HG03108 (cell line): ENCODE results near the gene STPG1.

Experiments
- ATAC-seq: cut with Tn5 transposase; IDR thresholded peaks from one replicate; pipeline ENCODE4 v1.9.1; 2021; ENCODE audit warnings: moderate library complexity; ENCODE audit not compliant: unreplicated experiment

STPG1 gene

DNA sequence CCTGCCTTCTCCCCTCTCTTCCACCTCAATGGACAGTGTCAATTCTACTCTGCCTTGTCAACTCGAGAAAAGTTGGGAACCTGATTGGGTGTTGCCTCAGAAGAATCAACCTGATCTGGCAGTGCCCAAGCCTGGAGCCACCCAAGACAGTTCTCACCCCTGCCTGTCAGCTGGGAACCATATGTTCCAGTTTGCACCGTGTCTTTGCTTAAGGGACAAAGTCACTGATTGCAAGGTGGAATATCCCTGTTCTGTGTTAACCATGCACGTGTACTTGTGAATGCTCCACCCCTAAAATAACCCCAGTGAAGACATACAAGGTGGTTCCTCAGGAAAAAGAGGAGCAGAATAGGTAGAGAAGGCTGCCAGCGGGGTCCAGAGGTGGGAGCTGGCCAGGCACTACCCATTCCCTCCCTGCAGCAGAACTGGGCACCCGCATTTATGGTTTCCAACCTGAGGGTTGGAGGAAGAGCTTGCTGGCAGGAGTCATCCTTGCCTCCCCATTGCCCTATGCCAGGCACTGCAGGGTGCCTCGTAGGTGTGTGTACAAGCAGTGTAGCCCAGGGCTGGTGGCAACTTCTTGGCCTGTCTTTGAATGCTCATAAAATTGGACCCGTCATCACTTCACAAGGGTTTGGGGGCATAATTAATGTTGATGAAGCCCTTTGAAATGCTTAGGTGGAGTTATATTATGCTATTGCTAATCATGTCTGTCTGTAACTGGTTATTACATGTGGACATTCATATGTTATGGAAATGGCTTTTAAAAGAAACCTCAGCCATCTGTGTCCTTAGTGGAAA, 13.4 kb upstream of the STPG1 start:
- no peak for ATAC-seq

GRCh38 chr1:24425922-24426321, 12.3 kb upstream of the STPG1 start:
- ATAC-seq = no peak

- no peak for ATAC-seq
These were observed 11.9 kb upstream of the STPG1 start for GRCh38 chr1:24425441-24425840.

DNA sequence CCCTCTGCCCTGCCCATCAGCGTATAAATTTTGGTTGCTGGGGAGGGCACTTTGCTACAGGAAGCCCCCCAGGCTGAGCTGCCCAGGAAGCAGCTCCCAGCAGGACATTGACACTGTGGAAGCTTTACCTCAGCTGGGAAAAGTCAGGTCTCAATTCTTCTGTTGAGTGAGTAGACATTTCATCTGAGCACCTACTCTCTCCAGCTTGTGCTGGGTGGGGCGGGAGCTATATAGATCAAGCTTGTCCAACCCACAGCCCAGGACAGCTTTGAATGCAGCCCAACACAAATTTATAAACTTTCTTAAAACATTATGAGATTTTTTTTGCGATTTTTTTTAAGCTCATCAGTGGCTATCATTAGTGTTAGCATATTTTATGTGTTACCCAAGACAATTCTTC, 11.4 kb upstream of the STPG1 start:
- no peak for ATAC-seq

DNA sequence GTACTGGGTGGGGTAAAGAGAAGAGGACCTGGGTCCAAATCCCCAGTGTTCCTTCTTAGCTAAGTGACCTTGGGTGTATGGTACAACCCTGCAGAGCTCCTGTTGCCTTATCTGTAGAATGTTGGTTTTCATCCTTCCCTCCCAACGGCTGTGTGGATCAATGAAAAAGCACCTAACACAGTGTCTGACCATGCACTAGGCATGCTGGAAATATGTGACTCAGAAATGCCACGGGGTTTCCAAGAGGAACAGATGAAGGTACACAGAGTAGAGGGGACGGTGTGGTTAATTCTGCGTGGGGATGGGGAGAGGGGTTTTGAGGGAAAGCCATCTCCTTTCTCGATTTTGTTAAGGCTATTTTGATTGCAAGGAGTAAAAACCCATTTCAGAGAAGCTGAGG, 10.6 kb upstream of the STPG1 start:
- ATAC-seq = no peak

GRCh38 chr1:24421502-24421901, 7.9 kb upstream of the STPG1 start:
- ATAC-seq = no peak

DNA sequence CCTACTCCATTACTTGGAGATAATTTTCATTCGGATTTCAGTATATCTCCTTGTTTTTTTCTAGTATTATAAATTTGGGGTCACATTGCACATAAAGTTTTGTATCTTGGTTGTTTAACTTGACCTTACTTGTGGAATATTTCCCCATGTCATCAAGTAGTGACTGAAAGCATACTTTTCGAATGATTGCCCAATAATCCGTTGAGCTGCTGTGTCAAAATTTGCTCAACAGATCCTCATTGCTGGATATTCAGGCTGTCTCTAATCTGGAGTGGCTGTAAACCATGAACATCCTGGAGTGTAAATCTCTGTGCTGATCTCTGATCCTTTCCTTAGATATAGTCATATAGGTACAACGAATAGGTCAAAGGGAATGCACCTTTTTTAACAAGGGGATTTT, 7.0 kb upstream of the STPG1 start:
- no peak for ATAC-seq

- ATAC-seq = no peak
These were observed 5.5 kb upstream of the STPG1 start for GRCh38 chr1:24418898-24419628.

- ATAC-seq = no peak
These were observed 4.1 kb upstream of the STPG1 start for GRCh38 chr1:24417681-24418080.

DNA sequence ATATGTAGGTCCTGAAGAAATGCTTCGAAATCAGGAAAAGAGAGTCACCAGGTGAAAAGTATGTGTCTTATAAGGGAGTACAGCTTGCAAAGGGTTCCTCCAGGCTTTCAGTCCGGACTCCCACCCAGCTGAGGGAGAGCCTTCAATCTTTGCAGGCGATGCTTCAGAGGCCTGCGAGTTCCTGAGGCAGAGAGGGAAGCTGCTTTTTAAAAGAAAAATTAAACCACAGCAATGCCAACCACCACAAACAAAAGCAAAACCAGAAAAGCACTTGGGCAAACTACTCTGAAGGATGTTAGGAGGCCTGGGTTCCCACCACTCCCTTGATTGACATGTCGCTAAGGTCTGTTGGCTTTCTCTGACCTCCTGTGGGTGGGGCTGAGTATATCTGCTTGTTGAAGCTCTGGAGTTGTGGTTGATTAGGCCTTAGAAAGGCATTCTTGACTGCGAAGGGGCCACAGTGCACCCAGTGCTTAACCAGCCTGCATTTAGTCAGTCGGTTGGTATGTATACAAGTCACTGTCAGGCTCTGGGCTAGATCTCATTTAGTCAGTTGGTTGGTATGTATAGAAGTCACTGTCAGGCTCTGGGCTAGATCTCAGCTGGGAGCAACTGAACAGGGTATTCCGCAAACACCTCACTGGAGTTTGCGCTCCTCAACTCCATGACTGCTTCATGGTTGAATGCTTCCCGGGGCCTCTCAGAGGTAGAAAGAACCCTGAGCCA, 3.2 kb upstream of the STPG1 start:
- ATAC-seq = no peak

- peak; percentile 5 for ATAC-seq
These were observed 2.5 kb upstream of the STPG1 start for GRCh38 chr1:24415910-24416665.

DNA sequence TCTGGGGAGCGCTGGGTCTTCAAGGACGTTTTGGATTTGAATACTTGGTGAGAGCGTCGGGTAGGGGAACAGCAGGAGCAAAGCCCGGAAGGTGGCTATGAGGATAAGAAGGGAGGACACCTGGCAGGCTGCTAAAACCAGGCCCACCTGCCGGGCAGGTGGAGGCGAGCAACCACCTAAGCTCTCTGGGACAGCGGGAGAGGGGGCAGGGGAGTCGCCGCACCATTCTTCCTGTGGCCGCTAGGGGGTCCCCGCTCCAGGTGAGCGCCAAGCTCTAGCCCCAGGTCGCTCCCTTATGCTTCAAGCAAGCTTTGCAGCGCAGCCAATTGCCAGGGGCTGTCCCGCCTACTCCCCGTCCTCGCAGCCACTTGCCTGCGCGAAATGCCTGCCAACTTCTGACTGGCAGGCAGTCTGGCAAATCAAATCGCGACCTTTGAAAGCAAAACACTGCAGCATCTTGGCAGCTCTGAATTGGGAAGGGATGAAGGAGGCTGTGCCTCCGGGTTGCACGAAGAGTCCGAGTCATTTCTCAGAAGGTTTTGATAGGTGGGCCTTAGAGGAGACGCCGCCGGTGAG, 1.8 kb upstream of the STPG1 start, which contains the start of gene NIPAL3:
Gene NIPAL3, plus strand, starts transcription at position 469 of the 576 bp plus-strand sequence. CDS start 3,746 bp downstream, outside the sequence.
- ATAC-seq = peak; percentile 96

DNA sequence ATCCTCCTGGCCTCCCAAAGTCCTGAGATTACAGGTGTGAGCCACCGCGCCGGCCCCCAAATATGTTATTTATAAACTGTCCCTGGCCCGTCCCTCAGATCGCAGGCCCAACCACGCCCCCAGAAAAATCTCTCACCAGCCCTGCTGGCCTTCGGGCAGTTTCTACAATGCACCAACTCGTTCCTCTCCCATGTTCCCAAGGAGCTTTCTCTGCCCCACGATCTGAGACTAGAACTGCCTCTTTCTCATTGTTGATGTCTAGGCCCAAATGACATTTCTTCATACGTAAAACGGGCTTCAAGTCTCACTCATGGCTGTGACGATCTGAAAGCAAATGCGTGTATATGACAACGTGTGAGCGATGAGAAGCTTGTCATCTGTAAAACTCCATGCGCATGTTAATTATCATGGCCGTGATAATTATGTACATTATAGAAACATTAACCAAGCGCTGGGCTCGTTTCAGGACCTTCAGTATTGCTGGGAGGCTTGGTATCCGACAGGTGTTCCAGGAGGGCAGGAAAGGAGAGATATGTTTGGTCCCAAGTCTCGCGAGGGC, 1.3 kb upstream of the STPG1 start:
- ATAC-seq = no peak

DNA sequence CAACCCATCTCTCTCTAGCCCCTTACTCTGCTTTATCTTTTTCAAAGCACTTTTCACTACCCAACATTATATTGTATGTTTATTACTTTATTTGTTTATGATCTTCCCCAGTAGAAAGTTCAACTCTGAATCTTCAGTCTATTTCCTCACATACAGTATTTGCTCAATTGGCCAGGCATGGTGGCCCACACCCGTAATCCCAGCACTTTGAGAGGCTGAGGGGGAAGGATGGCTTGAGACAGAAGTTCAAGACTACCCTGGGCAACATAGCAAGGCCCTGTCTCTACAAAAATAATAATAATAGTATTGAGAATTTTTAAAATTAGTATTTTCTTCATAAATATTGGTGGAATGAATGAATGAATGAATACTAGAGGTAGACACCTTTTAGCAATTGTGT, 1.2 kb downstream of the STPG1 start:
- ATAC-seq = no peak

- no peak for ATAC-seq
These were observed 1.6 kb downstream of the STPG1 start for GRCh38 chr1:24411963-24412362.

DNA sequence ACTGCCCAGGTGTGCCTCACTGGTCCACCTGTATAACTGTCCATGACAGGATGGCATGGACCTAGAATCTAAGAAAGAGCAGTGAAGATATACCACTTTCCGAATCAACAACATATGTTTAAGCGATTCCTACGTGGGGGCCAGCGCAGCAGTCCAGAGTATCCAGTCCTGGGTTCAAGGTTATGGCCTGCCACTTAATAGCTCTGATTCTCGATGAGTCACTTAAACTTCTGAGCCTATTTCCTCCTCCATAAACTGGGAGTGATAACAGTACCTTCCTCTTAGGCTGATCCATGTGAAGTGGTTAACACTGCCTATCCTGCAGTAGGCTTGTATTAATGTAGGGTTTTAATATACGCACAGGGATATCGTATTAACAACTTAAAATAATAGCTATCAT, 2.8 kb downstream of the STPG1 start:
- ATAC-seq = no peak

GRCh38 chr1:24409535-24409934, 4.0 kb downstream of the STPG1 start:
- ATAC-seq = no peak

- ATAC-seq = no peak
These were observed 6.8 kb downstream of the STPG1 start for GRCh38 chr1:24406788-24407187.

DNA sequence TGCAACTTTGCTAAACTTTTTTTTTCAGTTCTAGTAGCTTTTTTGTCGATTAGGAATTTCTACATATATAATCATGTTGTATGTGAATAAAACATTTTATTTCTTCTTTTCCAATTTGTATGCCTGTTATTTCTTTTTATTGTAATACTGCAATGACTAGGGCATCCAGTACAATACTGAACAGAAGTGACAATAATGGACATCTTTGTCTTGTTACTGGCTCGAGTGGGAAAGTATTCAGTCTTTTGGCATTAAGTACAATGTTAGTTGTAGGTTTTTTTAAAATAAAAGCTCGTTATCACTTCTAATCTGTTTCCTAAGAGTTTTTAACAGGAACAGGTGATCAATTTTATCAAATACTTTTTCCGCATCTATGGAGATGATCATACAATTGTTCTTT, 9.8 kb downstream of the STPG1 start:
- ATAC-seq = no peak

DNA sequence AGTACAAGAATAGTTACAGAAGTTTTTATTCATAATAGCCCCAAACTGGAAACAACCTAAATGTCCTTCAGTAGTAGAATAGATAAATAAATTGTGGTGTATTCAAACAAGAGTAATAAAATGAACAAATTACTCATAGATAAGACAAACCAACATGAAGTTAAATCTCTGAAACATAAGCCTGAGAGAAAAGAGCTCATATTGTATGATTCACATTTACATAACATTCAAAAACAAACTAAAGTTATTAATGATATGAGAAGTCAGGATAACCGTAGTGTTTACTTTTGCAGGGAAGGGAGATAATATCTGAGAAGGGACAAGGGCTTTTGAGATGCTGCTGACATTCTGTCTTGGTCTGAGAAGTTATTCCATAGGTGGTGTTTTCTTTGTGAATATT, 13.5 kb downstream of the STPG1 start:
- no peak for ATAC-seq
